HG03565 (cell line): ENCODE measurements around the gene WNT8A.

ENCODE experiments used
- ATAC-seq: cut with Tn5 transposase; IDR thresholded peaks from one replicate; pipeline ENCODE4 v1.9.1; 2021; ENCODE audit warnings: mild to moderate bottlenecking, moderate library complexity; ENCODE audit not compliant: unreplicated experiment

Gene WNT8A

DNA sequence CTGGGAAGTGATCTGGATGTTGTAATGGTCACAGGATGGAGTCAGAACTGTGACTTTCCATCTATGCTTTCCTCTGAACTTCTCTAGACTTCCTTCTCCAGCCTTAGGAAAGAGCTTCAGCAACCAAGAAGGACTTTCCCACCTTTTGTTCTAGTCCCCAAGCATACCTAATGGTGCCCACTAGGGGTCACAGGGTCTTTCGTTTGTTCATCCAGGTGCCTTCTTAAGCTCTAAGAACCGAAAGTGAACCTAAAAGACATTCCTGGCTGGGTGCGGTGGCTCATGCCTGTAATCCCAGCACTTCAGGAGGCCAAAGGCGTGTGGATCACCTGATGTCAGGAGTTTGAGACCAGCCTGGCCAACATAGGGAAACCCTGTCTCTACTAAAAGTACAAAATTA is 1.8 kb upstream of the WNT8A start:
- no peak for ATAC-seq

- no peak for ATAC-seq
Measured at GRCh38 chr5:138091685-138092084, 7.9 kb downstream of the WNT8A start.

GRCh38 chr5:138092301-138092700 is 8.5 kb downstream of the WNT8A start:
- no peak for ATAC-seq

DNA sequence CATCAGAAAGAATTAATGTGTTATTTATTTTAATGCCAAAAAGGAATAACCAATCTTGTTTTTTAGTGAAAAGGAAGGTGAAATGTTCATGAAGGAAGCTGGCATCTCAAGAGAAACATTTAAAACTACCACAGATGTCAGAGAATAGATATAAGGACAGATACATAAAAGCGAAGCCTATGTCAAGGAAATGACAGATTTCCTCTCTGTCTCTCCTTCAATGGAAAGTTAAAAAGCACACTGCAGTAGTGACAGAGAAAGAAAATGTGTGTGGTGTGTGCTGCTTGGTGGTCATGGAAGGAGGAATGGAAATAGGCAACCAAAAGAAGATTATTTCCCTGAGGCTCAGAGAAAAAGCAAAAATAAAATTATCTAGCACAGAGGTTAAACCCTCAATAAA is 9.2 kb downstream of the WNT8A start:
- no peak for ATAC-seq

- no peak for ATAC-seq
Measured at GRCh38 chr5:138095100-138095907, 11.5 kb downstream of the WNT8A start.

- ATAC-seq: no peak
Measured at GRCh38 chr5:138096363-138096762, 12.5 kb downstream of the WNT8A start.

DNA sequence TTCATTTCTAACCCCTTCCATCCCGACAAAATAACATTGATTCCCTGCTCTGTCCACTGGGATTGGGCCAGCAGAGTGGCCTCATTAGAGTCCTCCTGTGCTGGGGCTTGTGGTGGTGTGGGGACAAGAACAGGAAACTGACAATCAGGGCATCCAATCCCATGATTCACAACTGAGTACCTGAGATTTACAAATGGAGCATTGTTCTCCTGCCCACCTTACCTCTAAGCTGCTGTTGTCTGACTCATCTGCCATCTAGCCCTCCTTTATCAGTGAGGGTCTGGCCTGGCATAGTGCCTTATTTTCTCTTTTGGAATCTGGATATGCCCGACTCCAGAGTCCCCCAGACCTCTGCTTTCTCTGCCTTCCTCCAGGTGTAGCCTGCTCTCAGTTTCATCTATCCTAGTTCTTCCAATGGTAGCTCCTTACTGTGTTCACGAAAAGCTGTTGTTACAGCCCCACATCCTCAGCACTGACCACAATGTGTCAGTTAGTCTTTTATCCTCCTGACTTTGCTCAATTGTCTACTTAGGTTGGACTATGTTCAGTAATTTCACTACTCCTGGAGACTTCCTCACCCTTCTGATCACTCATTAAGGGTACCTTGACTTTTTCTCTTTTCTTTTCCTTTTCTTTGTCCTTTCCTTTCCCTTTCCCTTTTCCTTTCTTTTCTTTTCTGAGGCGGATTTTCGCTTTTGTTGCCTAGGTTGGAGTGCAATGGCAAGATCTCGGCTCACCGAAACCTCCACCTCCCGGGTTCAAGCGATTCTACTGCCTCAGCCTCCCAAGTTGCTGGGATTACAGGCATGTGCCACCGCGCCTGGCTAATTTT is 13.4 kb downstream of the WNT8A start:
- no peak for ATAC-seq

- ATAC-seq: no peak
Measured at GRCh38 chr5:138102454-138103318, 18.9 kb downstream of the WNT8A start.

GRCh38 chr5:138103319-138103637 is 19.4 kb downstream of the WNT8A start:
- no peak for ATAC-seq

GRCh38 chr5:138105709-138106108 is 21.9 kb downstream of the WNT8A start:
- no peak for ATAC-seq

- ATAC-seq: no peak
Measured at GRCh38 chr5:138107213-138107612, 23.4 kb downstream of the WNT8A start.

- ATAC-seq: no peak
Measured at GRCh38 chr5:138109463-138110265, 25.8 kb downstream of the WNT8A start.

- no peak for ATAC-seq
Measured at GRCh38 chr5:138110266-138110963, 26.6 kb downstream of the WNT8A start.

DNA sequence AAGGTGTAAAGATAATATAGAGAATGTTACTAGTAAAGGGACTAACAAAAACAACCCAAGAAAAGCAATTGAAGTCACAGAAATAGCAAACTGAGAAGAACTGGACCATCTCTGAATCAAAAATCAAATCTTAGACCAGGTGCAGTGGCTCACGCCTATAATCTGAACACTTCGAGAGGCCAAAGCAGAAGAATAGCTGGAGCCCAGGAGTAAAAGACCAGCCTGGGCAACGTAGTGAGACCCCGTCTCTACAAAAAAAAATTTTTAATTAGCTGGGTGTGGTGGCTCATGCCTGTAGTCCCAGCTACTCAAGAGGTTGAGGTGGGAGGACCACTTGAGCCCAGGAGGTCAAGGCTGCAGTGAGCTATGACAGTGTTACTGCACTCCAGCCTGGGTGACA is 27.3 kb downstream of the WNT8A start:
- no peak for ATAC-seq

- ATAC-seq: no peak
Measured at GRCh38 chr5:138111937-138112336, 28.1 kb downstream of the WNT8A start.

GRCh38 chr5:138115254-138115653 is 31.4 kb downstream of the WNT8A start:
- ATAC-seq: no peak

DNA sequence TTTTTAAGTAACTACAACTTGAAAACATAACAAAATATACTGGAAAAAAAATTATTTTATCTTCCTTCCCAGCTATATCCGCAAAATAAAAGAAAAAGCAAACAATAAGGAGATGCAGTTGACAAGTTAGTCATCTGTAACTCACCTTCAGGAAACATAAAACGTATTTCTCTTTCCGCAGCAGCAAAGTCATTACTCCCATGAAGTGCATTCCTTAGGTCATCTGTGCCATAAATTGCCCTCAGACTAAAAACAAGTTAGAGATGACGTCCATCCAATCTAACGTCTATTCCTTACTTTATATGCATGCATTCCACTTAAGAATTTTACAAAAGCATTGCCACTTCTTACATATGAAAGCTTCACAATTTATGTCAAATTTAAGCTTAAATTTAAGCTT is 44.5 kb downstream of the WNT8A start:
- no peak for ATAC-seq

DNA sequence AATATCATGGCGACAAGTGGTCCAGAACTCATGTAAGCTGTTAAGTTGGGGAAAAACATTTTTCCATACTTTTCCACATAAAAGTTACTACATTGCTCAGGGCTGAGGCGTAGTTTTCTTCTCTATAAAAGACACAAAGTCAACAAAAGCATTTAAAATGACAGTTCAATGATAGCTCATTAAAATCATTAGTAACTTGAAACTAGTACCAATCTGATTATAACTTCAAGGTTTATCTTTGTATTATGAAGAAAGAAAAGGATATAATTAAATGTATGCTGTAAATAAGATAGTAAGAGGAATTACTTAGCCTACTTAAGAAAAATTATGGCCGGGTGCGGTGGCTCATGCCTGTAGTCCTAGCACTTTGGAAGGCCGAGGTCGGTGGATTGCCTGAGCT is 45.5 kb downstream of the WNT8A start:
- ATAC-seq: no peak

- no peak for ATAC-seq
Measured at GRCh38 chr5:138132543-138132942, 48.7 kb downstream of the WNT8A start.
